ENCODE data around the gene PSEN1. TPM values are rescaled to one million over a fixed set of nuclear protein-coding genes. Genes with fewer than 3 reads are reported as not detected.

The PSEN1 gene
- total and polyA plus RNA-seq, 10 of the 15 experiments (the other 5 are each of a cell fraction or from before 2014, with no cell fraction given), result 8.9 to 32.3 (median 21.8) TPM

DNA sequence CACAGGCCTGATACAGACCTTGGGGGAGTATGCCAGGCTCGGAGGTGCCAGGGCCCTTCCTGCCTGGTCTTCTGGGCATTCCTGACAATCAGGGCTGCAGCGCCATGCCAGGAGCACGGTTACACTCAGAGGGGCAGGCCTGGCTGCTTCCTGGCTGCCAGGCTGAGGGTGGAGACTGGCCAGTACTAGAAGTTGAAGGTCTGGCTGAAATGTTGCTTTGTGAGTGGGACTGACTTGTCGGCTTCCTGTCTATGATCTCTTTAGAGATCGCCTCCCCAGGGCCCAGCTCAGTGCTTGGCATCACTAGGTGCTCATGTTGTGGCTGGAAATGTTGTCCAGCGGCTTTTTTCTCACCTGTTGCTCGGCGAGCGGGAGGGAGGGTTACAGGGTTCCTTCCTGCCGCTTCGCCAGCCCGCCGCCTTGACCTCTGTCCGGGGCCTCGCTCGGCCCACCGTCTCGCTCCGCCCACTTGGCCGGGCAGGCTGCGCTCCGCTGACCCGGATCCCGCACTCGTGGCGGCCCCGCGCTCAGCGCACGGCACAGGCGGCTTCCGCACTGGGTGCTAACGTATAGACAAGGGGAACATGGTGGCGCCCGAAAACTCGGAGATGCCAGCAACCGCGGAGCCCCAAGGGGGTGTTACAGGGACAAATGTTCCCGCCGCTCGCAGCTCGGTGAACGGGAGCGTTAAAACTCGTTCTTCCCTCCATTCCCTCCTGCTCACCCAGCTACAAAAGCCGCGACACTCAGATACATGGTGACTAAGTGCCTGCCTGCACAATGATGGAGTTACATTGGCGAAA lies 133.6 kb downstream of the PSEN1 start:
- H3K79me2 ChIP-seq (ENCODE audit: control insufficient read depth, insufficient read depth, low read length), result no peaks in the 10 kb centered on the region
- peaks cover 14% of the 10 kb centered on the region for H3K4me1 ChIP-seq (ENCODE audit: control insufficient read depth, insufficient read depth, low read length)
- ATAC-seq (peak; percentile 97), DNase-seq (ENCODE audit: low read depth, low spot score) (no peak), FAIRE-seq (no peak)
- in situ Hi-C loops (cut with MboI) (no loop called here), intact Hi-C loops (cut with micrococcal nuclease; ENCODE audit: unreplicated experiment) (no loop called here)
- H2AFZ ChIP-seq (ENCODE audit: control insufficient read depth, low read depth, low read length), result peak overlapping the region; percentile 52
- peak overlapping the region; percentile 46; the same call in 1 of the 2 replicates for H3K4me3 ChIP-seq
- CTCF ChIA-PET, result interaction anchor here (0.9 to 3.0 kb wide), 5 partner anchors 20 to 206 kb away, joined by 3 to 9 read pairs (median 4); no protein-coding TSS in a partner anchor
- POLR2A ChIA-PET, result interaction anchor here (0.6 to 1.2 kb wide), 8 partner anchors 13 to 246 kb away, joined by 3 to 7 read pairs (median 3); no protein-coding TSS in a partner anchor
- no TSS peak for BruUV-seq (replicated peaks)
- RAD21 ChIA-PET (ENCODE audit: unreplicated experiment), result interaction anchor here (1.0 to 4.1 kb wide), 6 partner anchors 20 to 202 kb away, joined by 3 to 20 read pairs (median 4); no protein-coding TSS in a partner anchor
- no peaks in the 10 kb centered on the region for H4K20me1 ChIP-seq (ENCODE audit: control insufficient read depth, insufficient read depth)
- H3K9ac ChIP-seq (ENCODE audit: control insufficient read depth, insufficient read depth, low read length), result peak overlapping the region; percentile 46; the same call in 1 of the 2 replicates
- H3K27ac ChIP-seq (ENCODE audit: control insufficient read depth, insufficient read depth), result peak overlapping the region; percentile 3; the same call in 1 of the 2 replicates
- WGBS (ENCODE audit: insufficient coverage, insufficient replicate concordance, low lambda C conversion rate, missing lambda C conversion rate), result 7% methylated on average over 48 of the region's 48 CpGs
- H3K27me3 ChIP-seq (replicated peaks in 1 of 2; ENCODE audit: control insufficient read depth in 2 of 2, insufficient read depth in 2 of 2, low read length in 1 of 2), result no peaks in the 10 kb centered on the region
- no peaks in the 10 kb centered on the region for H3K9me3 ChIP-seq (replicated peaks; ENCODE audit: control insufficient read depth, insufficient read depth, low read length)
- H3K36me3 ChIP-seq (ENCODE audit: control insufficient read depth in 2 of 2, insufficient read depth in 2 of 2, low read length in 1 of 2), result peaks cover 5 to 8% of the 10 kb centered on the region in 2 experiments; a peak in 3 of 4 replicates
- SMC1A ChIA-PET (ENCODE audit: uncharacterized antibody, unreplicated experiment), result interaction anchor here (1.0 to 6.9 kb wide), 9 partner anchors 11 to 212 kb away, joined by 3 to 42 read pairs (median 4); partner anchors contain the start of gene RBM25
- peak overlapping the region; percentile 92 for H3K4me2 ChIP-seq (ENCODE audit: control insufficient read depth, insufficient read depth)
- TF ChIP-seq NR2F1 (conservative IDR thresholded peaks at IDR 0.05), result peak; percentile 86
- no peak for TF ChIP-seq BRCA1 (IDR thresholded peaks at IDR 0.05; ENCODE audit: low read depth, low read length)
- TF ChIP-seq EGR1 (IDR thresholded peaks at IDR 0.05; ENCODE audit: borderline replicate concordance in 1 of 2, low read depth in 2 of 2, low read length in 2 of 2), result peak in 1 of 2 experiments; percentile 36; a peak in 1 of 3 replicates
- TF ChIP-seq NFXL1 (IDR thresholded peaks at IDR 0.05; ENCODE audit: borderline replicate concordance), result no peak
- TF ChIP-seq FOS (IDR thresholded peaks at IDR 0.05; ENCODE audit: borderline replicate concordance, extremely low read depth, insufficient read length), result no peak
- TF ChIP-seq MEF2A (IDR thresholded peaks at IDR 0.05; ENCODE audit: insufficient read depth, low read depth, low read length), result no peak
- no peak for TF ChIP-seq PRDM15 (CRISPR knock-in tag; IDR thresholded peaks at IDR 0.05)
- peak; percentile 27; the same call in 1 of the 2 replicates for TF ChIP-seq NR2C1 (IDR thresholded peaks at IDR 0.05)
- TF ChIP-seq PAX5 (IDR thresholded peaks at IDR 0.05; ENCODE audit: borderline replicate concordance, low read depth, low read length), result peak; percentile 98
- TF ChIP-seq SPI1 (IDR thresholded peaks at IDR 0.05; ENCODE audit: borderline replicate concordance, insufficient read depth, low read depth, low read length), result 0 out of 2 replicates have a peak, but pooled peaks have one; percentile 1
- no peak for TF ChIP-seq WRNIP1 (IDR thresholded peaks at IDR 0.05; ENCODE audit: borderline replicate concordance, low read depth, low read length)
- peak; percentile 11 for TF ChIP-seq MEF2B (IDR thresholded peaks at IDR 0.05; ENCODE audit: partially characterized antibody, poor library complexity, severe bottlenecking)
- TF ChIP-seq RELA (IDR thresholded peaks at IDR 0.05; ENCODE audit: borderline replicate concordance, partially characterized antibody), result peak; percentile 30
- TF ChIP-seq DPF2 (IDR thresholded peaks at IDR 0.05), result peak; percentile 79
- 0 out of 4 replicates have a peak, but pooled peaks of 1 of the 2 experiments have one; percentile 21 for TF ChIP-seq EP300 (IDR thresholded peaks at IDR 0.05; ENCODE audit: borderline replicate concordance in 1 of 2, control insufficient read depth in 1 of 2, low read depth in 2 of 2, low read length in 2 of 2)
- peak; percentile 49 for TF ChIP-seq POLR2AphosphoS2 (IDR thresholded peaks at IDR 0.05; ENCODE audit: low read depth, low read length)
- TF ChIP-seq GATAD2B (conservative IDR thresholded peaks at IDR 0.05; ENCODE audit: low read depth), result no peak; the same call in 1 of the 2 replicates
- 0 out of 2 replicates have a peak, but pooled peaks have one; percentile 17 for TF ChIP-seq RUNX3 (IDR thresholded peaks at IDR 0.05; ENCODE audit: low read length)
- 0 out of 2 replicates have a peak, but pooled peaks have one; percentile 11 for TF ChIP-seq HCFC1 (IDR thresholded peaks at IDR 0.05; ENCODE audit: low read length)

Measured in GM12878 (cell line).